ENCODE results near the gene CACNG6. TPM values are rescaled to one million over a fixed set of nuclear protein-coding genes. Genes with fewer than 3 reads are reported as not detected.

The CACNG6 gene
- total RNA-seq, 1 donor from 2014 or later = not detected

- no peak for TF ChIP-seq CTCF (IDR thresholded peaks at IDR 0.05)
- no peak for TF ChIP-seq POLR2A (IDR thresholded peaks at IDR 0.05)
- no peak for TF ChIP-seq POLR2AphosphoS5 (IDR thresholded peaks at IDR 0.05; ENCODE audit: insufficient read depth in 1 of 2, low read depth in 1 of 2)
- Histone ChIP-seq H3K27ac (no peak overlapping the region), H3K4me1 (no peaks in the 10 kb centered on the region), H3K36me3 (no peaks in the 10 kb centered on the region), H3K4me3 (no peak overlapping the region), H3K27me3 (no peaks in the 10 kb centered on the region), H3K9me3 (no peaks in the 10 kb centered on the region)
- no peak for DNase-seq (ENCODE audit: extremely low spot score in 2 of 2)
- intact Hi-C loops (cut with DNase I) = loop anchor here (5.0 kb wide), 1 partner anchor 171 kb away; no protein-coding TSS in a partner anchor
Measured at GRCh38 chr19:54023191-54023590, 31.8 kb downstream of the CACNG6 start.

DNA sequence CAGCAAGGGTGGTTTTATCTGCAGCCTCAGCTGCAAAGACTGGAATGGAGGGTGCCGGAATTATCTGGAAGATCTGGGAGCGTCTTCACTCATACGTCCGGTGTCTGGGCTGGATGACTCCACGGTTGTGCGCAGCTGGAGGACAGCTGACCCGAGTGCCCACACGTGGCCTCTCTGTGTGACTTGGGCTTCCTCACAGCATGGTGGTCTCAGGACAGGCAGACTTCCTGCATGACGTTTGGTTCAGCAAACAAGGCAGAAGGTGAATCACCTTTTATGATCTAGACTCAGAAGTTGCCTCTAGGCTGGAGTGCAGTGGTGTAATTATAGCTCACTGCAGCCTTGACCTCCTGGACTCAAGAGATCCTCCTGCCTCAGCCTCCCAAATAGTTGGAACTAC, 33.2 kb downstream of the CACNG6 start:
- DNase-seq (ENCODE audit: extremely low spot score in 2 of 2) = no peak
- Histone ChIP-seq H3K9me3 (no peaks in the 10 kb centered on the region), H3K4me1 (no peaks in the 10 kb centered on the region), H3K27ac (no peak overlapping the region), H3K4me3 (no peak overlapping the region), H3K36me3 (no peaks in the 10 kb centered on the region), H3K27me3 (no peaks in the 10 kb centered on the region)
- intact Hi-C loops (cut with DNase I) = loop anchor here (5.0 kb wide), 1 partner anchor 172 kb away; no protein-coding TSS in a partner anchor
- TF ChIP-seq CTCF (IDR thresholded peaks at IDR 0.05) (no peak), POLR2AphosphoS5 (IDR thresholded peaks at IDR 0.05; ENCODE audit: insufficient read depth in 1 of 2, low read depth in 1 of 2) (no peak), POLR2A (IDR thresholded peaks at IDR 0.05) (no peak)

- Histone ChIP-seq H3K36me3 (no peaks in the 10 kb centered on the region), H3K27me3 (no peaks in the 10 kb centered on the region), H3K27ac (no peak overlapping the region), H3K4me3 (no peak overlapping the region), H3K4me1 (no peaks in the 10 kb centered on the region), H3K9me3 (no peaks in the 10 kb centered on the region)
- TF ChIP-seq POLR2AphosphoS5 (IDR thresholded peaks at IDR 0.05; ENCODE audit: insufficient read depth in 1 of 2, low read depth in 1 of 2) (no peak), CTCF (IDR thresholded peaks at IDR 0.05) (no peak), POLR2A (IDR thresholded peaks at IDR 0.05) (no peak)
- intact Hi-C loops (cut with DNase I) = no loop called here
- DNase-seq (ENCODE audit: extremely low spot score in 2 of 2) = no peak
Measured at GRCh38 chr19:54026656-54027055, 35.2 kb downstream of the CACNG6 start.

DNA sequence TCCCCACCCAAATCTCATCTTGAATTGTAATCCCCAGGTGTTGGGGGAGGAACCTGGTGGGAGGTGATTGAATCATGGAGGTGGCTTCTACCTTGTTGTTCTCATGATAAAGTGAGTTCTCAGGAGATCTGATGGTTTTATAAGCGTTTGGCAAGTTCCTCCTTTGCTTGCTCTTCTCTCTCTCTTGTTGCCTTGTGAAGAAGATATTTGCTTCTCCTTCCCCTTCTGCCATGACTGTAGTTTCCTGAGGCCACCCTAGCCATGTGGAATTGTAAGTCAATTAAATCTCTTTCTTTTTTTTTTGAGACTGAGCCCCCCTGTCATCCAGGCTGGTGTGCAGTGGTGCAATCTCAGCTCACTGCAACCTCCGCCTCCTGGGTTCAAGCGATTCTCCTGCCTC, 37.9 kb downstream of the CACNG6 start:
- Histone ChIP-seq H3K36me3 (no peaks in the 10 kb centered on the region), H3K4me3 (no peak overlapping the region), H3K27me3 (no peaks in the 10 kb centered on the region), H3K9me3 (no peaks in the 10 kb centered on the region), H3K4me1 (no peaks in the 10 kb centered on the region), H3K27ac (no peak overlapping the region)
- DNase-seq (ENCODE audit: extremely low spot score in 2 of 2) = no peak
- TF ChIP-seq POLR2A (IDR thresholded peaks at IDR 0.05) (no peak), POLR2AphosphoS5 (IDR thresholded peaks at IDR 0.05; ENCODE audit: insufficient read depth in 1 of 2, low read depth in 1 of 2) (no peak), CTCF (IDR thresholded peaks at IDR 0.05) (no peak)
- intact Hi-C loops (cut with DNase I) = no loop called here

DNA sequence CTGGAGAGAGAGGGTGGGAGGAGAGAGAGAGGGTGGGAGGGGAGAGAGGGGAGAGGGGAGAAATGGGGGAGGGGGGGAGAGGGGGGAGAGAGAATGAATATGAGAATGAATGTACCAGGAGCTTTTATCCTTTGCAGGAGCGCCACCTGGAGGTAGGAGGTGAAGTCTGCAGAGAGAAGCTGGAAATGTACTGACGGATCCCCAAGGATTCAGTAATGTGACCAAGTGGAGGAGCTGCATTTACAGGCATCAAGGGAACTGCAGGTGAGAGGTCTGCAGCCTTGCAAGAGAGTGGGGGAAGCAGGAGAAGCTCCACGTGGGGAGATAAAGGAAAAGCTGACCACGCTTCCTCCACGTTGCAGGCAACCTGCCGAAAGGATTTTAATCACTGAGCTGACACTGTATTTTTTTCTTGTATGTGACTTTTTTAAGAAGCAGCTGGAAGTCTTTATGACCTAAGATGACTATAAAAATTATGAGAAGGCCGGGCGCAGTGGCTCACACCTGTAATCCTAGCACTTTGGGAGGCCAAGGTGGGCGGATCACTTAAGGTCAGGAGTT, 38.6 kb downstream of the CACNG6 start:
- no peak overlapping the region for H3K4me3 ChIP-seq
- DNase-seq (ENCODE audit: extremely low spot score in 2 of 2) = no peak
- no peaks in the 10 kb centered on the region for H3K9me3 ChIP-seq
- H3K4me1 ChIP-seq = no peaks in the 10 kb centered on the region
- TF ChIP-seq CTCF (IDR thresholded peaks at IDR 0.05) (no peak), POLR2A (IDR thresholded peaks at IDR 0.05) (no peak), POLR2AphosphoS5 (IDR thresholded peaks at IDR 0.05; ENCODE audit: insufficient read depth in 1 of 2, low read depth in 1 of 2) (no peak)
- H3K36me3 ChIP-seq = no peaks in the 10 kb centered on the region
- intact Hi-C loops (cut with DNase I) = no loop called here
- no peak overlapping the region for H3K27ac ChIP-seq
- H3K27me3 ChIP-seq = no peaks in the 10 kb centered on the region
